ENCODE data around the gene SHLD2.
"Not testable (repeated sequence)": the region's sequence is repeated elsewhere in the genome, so short reads cannot be mapped to it uniquely, and the experiment has no call there.

- not testable (repeated sequence) for TF ChIP-seq CTCF (conservative IDR thresholded peaks at IDR 0.05; ENCODE audit: low read length); EZH2phosphoT487 (IDR thresholded peaks at IDR 0.05; ENCODE audit: borderline replicate concordance, low read depth, low read length)
Measured at GRCh38 chr10:87123351-87123750, 28.3 kb downstream of the SHLD2 start.

All from OCI-LY7 (cell line).